Sigmoid colon (tissue), 7 donors: ENCODE data around the gene ANKRD44. TPM values are rescaled to one million over a fixed set of nuclear protein-coding genes. Genes with fewer than 3 reads are reported as not detected.

Experiments
- DNase-seq: peaks from one replicate; pipeline ENCODE4 v3.0.0-alpha.2; 2019
- H3K27ac ChIP-seq, 4 donors: fragments of 200-600 bp; sonication (generic); one replicate each; pipeline ENCODE4 v1.5.1; 2016 to 2019; ENCODE audit warnings: mild to moderate bottlenecking in 1 of 4
- H3K27me3 ChIP-seq, 3 donors: fragments of 200-600 bp; sonication (generic); one replicate each; pipeline ENCODE4 v1.5.1; 2019; ENCODE audit warnings: mild to moderate bottlenecking in 1 of 3
- H3K36me3 ChIP-seq, 4 donors: fragments of 200-600 bp; sonication (generic); one replicate each; pipeline ENCODE4 v1.5.1; 2016 to 2019
- H3K4me1 ChIP-seq, 4 donors: fragments of 200-600 bp; sonication (generic); one replicate each; pipeline ENCODE4 v1.5.1; 2017 to 2019
- H3K4me3 ChIP-seq, 4 donors: fragments of 200-600 bp; sonication (generic); one replicate each; pipeline ENCODE4 v1.5.1; 2017 to 2019; ENCODE audit warnings: mild to moderate bottlenecking in 2 of 4, moderate library complexity in 1 of 4
- H3K9me3 ChIP-seq, 4 donors: fragments of 200-600 bp in 3 of 4; sonication (generic) in 3 of 4; one replicate each; pipeline versions ENCODE4 v1.5.1 to v1.6.1; 2013 to 2019
- CTCF ChIP-seq, 4 experiments: fragments of 450-650 bp in 3 of 4; fragments of 200-600 bp in 1 of 4; IDR thresholded peaks; one replicate each; pipeline ENCODE4 v1.5.1; 2016 to 2019; ENCODE audit warnings: antibody characterized with exemption in 4 of 4, mild to moderate bottlenecking in 3 of 4, moderate library complexity in 2 of 4
- EP300 ChIP-seq, 4 donors: sonication (generic); formaldehyde crosslinking; IDR thresholded peaks; one replicate each; pipeline ENCODE4 v1.6.1; 2017; ENCODE audit warnings: antibody characterized with exemption in 4 of 4
- POLR2A ChIP-seq, 2 donors: fragments of 450-650 bp; IDR thresholded peaks; one replicate each; pipeline ENCODE4 v1.6.1; 2016; ENCODE audit warnings: antibody characterized with exemption in 2 of 2, mild to moderate bottlenecking in 2 of 2, moderate library complexity in 2 of 2
- POLR2AphosphoS5 ChIP-seq, 4 donors: sonication (generic); formaldehyde crosslinking; IDR thresholded peaks; one replicate each; pipeline ENCODE4 v1.6.1; 2017; ENCODE audit warnings: antibody characterized with exemption in 4 of 4
- WGBS, 2 donors: extraction: QIAGEN DNeasy Blood & Tissue Kit; methylation state at CpG; one replicate each; pipeline ENCODE4 v1.1.7; 2013; 5-methylcytosine and 5-hydroxymethylcytosine counted together
- intact Hi-C: fragments of 100-400 bp; cut with DNase I; formaldehyde crosslinking; loops from one replicate; pipeline ENCODE4 v1.15.1; 2023
- polyA plus RNA-seq, 3 donors: library from polyadenylated mRNA; stranded (reverse); fragments of 200-250 nt; gene quantifications; one replicate each; pipeline ENCODE4 v1.2.3, GENCODE V29; 2013
- total RNA-seq, 4 donors: library from RNA; depleted of rRNA; stranded (reverse); fragments of >200 nt; gene quantifications; one replicate each; pipeline ENCODE4 v1.1.0, GENCODE V29; 2016
- donor health status: healthy with polysubstance abuse.
- donor health status: Bipolar disorder and iron deficiency.
- donor health status: healthy.

The ANKRD44 gene
- total and polyA plus RNA-seq, 7 donors, result 1.2 to 41.1 (median 34.2) TPM

DNA sequence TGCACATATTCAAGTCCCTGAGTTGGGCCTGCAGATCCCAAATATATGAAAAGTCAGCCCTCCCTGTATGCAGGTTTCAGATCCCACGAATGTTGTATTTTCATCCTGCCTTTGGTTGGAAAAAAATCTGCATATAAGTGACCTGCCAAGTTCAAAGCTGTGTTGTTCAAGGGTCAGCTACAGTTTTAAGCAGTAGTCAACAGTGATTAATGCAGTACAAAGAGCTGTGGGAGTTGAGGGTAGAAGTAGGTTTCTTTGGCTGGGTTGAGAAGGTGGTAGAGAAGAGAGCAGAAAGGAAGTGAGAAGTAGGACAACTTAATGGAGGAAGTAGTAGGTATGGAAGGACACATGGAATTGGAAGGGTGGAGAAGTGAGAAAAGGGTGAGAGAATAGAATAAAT is 127.9 kb downstream of the ANKRD44 start:
- DNase-seq, result no peak
- Histone ChIP-seq H3K27ac (no peak overlapping the region), H3K36me3 (no peaks in the 10 kb centered on the region), H3K27me3 (no peaks in the 10 kb centered on the region), H3K4me3 (no peak overlapping the region), H3K9me3 (no peaks in the 10 kb centered on the region), H3K4me1 (peaks cover 0 to 19% (median 16%) of the 10 kb centered on the region in 4 donors)
- intact Hi-C loops, result loop anchor here (5.0 kb wide), 1 partner anchor 65 kb away; no protein-coding TSS in a partner anchor
- TF ChIP-seq POLR2AphosphoS5 (IDR thresholded peaks at IDR 0.05) (no peak), EP300 (IDR thresholded peaks at IDR 0.05) (no peak), CTCF (IDR thresholded peaks at IDR 0.05) (no peak), POLR2A (IDR thresholded peaks at IDR 0.05) (no peak)
- 94 to 98% methylated on average over 1 of the region's 1 CpG for WGBS, 2 donors

- Histone ChIP-seq H3K9me3 (no peaks in the 10 kb centered on the region), H3K4me3 (no peak overlapping the region), H3K36me3 (no peaks in the 10 kb centered on the region), H3K27ac (no peak overlapping the region), H3K4me1 (peaks cover 0 to 19% (median 17%) of the 10 kb centered on the region in 4 donors), H3K27me3 (no peaks in the 10 kb centered on the region)
- intact Hi-C loops, result loop anchor here (5.0 kb wide), 1 partner anchor 64 kb away; no protein-coding TSS in a partner anchor
- TF ChIP-seq EP300 (IDR thresholded peaks at IDR 0.05) (no peak), CTCF (IDR thresholded peaks at IDR 0.05) (no peak), POLR2A (IDR thresholded peaks at IDR 0.05) (no peak), POLR2AphosphoS5 (IDR thresholded peaks at IDR 0.05) (no peak)
- WGBS, 2 donors, result 73 to 75% methylated on average over 5 of the region's 5 CpGs
- no peak for DNase-seq
These were observed 129.1 kb downstream of the ANKRD44 start for GRCh38 chr2:197181491-197181890.

DNA sequence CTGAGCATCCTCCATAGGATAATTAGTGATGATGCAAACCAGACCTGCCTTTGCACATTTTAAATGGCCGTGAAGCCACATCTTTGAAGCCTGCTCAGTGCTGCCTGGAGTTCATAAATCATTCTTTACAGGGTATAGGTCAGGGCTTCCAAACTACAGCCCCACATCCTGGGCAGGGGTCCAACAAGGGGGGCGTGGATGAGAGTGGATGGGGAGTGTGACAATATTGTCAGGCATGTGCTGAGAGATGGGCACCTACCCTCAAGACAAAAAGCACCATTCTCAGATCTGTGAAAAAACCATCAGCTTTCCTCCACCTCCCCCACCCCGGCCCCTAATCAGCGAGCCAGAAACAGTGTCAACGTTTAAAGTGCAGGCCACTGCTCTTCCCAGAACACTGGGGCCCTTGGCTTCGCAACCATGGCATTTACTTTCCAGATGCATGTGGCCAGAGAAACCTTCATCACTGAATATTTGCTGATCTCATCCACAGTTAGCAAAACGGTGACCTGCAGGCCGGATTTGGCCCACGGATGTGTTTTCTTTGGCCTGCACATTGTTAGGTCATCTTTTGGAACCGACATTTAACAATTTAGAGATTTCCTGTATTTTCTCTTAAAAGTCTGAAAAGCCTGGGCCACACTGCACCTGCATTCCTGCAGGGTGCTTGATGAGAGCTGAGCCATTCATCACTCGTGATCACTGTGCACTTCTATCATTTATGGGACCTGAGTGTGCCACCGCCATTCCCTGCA is 130.7 kb downstream of the ANKRD44 start:
- TF ChIP-seq POLR2AphosphoS5 (IDR thresholded peaks at IDR 0.05), result peak in 2 of 4 donors; percentile 36 to 38
- no peak for TF ChIP-seq CTCF (IDR thresholded peaks at IDR 0.05)
- TF ChIP-seq POLR2A (IDR thresholded peaks at IDR 0.05), result no peak
- no peak for TF ChIP-seq EP300 (IDR thresholded peaks at IDR 0.05)
- Histone ChIP-seq H3K36me3 (no peaks in the 10 kb centered on the region), H3K9me3 (no peaks in the 10 kb centered on the region), H3K4me3 (no peak overlapping the region), H3K27me3 (no peaks in the 10 kb centered on the region), H3K4me1 (peaks cover 0 to 22% (median 18%) of the 10 kb centered on the region in 4 donors), H3K27ac (peak overlapping the region; percentile 32 to 70 (median 48))
- WGBS, 2 donors, result 74 to 82% methylated on average over 12 of the region's 12 CpGs
- intact Hi-C loops, result loop anchor here (5.0 kb wide), 1 partner anchor 63 kb away; no protein-coding TSS in a partner anchor
- peak; percentile 70 for DNase-seq

- no peaks in the 10 kb centered on the region for H3K27me3 ChIP-seq
- TF ChIP-seq EP300 (IDR thresholded peaks at IDR 0.05) (no peak), CTCF (IDR thresholded peaks at IDR 0.05) (no peak), POLR2A (IDR thresholded peaks at IDR 0.05) (no peak), POLR2AphosphoS5 (IDR thresholded peaks at IDR 0.05) (no peak)
- H3K9me3 ChIP-seq, result no peaks in the 10 kb centered on the region
- WGBS, 2 donors, result 0% methylated on average over 1 of the region's 1 CpG
- no peak overlapping the region for H3K4me3 ChIP-seq
- no peaks in the 10 kb centered on the region for H3K36me3 ChIP-seq
- DNase-seq, result no peak
- H3K27ac ChIP-seq, result peak overlapping the region in 1 of 4 donors; percentile 43
- H3K4me1 ChIP-seq, result peaks cover 0 to 24% (median 19%) of the 10 kb centered on the region in 4 donors
- intact Hi-C loops, result no loop called here
These were observed 134.1 kb downstream of the ANKRD44 start for GRCh38 chr2:197176522-197176921.
